ENCODE measurements around the gene RRP1B.

DNA sequence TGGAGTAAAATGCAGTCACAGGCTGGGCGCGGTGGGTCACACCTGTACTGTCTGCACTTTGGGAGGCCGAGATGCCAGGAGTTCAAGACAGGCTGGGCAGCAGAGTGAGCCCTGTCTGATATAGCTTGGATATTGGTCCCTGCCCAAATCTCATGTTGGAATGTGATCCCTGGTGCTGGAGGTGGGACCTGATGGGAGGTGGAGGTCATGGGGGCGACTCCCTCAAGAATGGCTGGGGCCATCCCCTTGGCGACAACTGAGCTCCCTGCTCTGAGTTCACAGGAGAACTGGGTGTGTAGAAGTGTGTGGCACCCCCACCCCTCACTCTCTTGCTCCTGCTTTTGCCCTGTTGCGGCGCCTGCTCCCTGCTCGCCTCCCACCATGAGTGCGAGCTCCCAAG, 48.1 kb downstream of the RRP1B start:
- TF ChIP-seq, protein P1, sequence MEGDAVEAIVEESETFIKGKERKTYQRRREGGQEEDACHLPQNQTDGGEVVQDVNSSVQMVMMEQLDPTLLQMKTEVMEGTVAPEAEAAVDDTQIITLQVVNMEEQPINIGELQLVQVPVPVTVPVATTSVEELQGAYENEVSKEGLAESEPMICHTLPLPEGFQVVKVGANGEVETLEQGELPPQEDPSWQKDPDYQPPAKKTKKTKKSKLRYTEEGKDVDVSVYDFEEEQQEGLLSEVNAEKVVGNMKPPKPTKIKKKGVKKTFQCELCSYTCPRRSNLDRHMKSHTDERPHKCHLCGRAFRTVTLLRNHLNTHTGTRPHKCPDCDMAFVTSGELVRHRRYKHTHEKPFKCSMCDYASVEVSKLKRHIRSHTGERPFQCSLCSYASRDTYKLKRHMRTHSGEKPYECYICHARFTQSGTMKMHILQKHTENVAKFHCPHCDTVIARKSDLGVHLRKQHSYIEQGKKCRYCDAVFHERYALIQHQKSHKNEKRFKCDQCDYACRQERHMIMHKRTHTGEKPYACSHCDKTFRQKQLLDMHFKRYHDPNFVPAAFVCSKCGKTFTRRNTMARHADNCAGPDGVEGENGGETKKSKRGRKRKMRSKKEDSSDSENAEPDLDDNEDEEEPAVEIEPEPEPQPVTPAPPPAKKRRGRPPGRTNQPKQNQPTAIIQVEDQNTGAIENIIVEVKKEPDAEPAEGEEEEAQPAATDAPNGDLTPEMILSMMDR (conservative IDR thresholded peaks at IDR 0.05; ENCODE audit: low read depth, low read length) = no peak
- no peak for TF ChIP-seq EZH2phosphoT487 (IDR thresholded peaks at IDR 0.05; ENCODE audit: borderline replicate concordance, low read length)
- no peak for TF ChIP-seq EZH2 (IDR thresholded peaks at IDR 0.05; ENCODE audit: low read length, unreplicated experiment)

Data from PC-3 (cell line).